Measurements from ENCODE around the gene ARHGAP6. TPM values are rescaled to one million over a fixed set of nuclear protein-coding genes. Genes with fewer than 3 reads are reported as not detected.
A peak's percentile ranks its signal among the peaks of the same experiment; 100 is the strongest.

ARHGAP6 gene
- total and polyA plus RNA-seq, 2 experiments from 2014 or later: 0.26 to 0.59 TPM

GRCh38 chrX:11111947-11112346 lies 553.8 kb downstream of the ARHGAP6 start (continued):
- TF ChIP-seq ZNF462 (CRISPR knock-in tag; IDR thresholded peaks at IDR 0.05) (no peak), STAT1 (IDR thresholded peaks at IDR 0.05; ENCODE audit: unreplicated experiment) (no peak)

- peak; percentile 96 for ATAC-seq
- Histone ChIP-seq H2AFZ (peak within 1 kb of the TSS; percentile 34; the same call in 1 of the 2 replicates), H3K79me2 (replicated peaks; ENCODE audit: insufficient read depth) (peaks cover 20% of the 10 kb centered on the region), H3K4me2 (peak within 1 kb of the TSS; percentile 81), H3F3A (replicated peaks; ENCODE audit: low read depth) (no peaks in the 10 kb centered on the region), H3K27ac (ENCODE audit: low read depth) (0 out of 2 replicates have a peak within 1 kb of the TSS, but pooled peaks have one; percentile 26), H3K9me2 (ENCODE audit: insufficient read depth) (no peaks in the 10 kb centered on the region), H3K4me1 (ENCODE audit: insufficient read depth) (no peaks in the 10 kb centered on the region), H3K36me3 (ENCODE audit: insufficient read depth) (0 out of 2 replicates have a peak, but pooled peaks cover 3% of the 10 kb centered on the region), H4K20me1 (replicated peaks; ENCODE audit: insufficient read depth) (no peaks in the 10 kb centered on the region), H3K4me3 (peak within 1 kb of the TSS; percentile 60), H3K27me3 (ENCODE audit: insufficient read depth) (no peaks in the 10 kb centered on the region)
- Mint-ChIP-seq H3K27me3 (ENCODE audit: insufficient read depth, low read depth, poor library complexity) (no peaks in the 10 kb centered on the region), H3K4me1 (no peaks in the 10 kb centered on the region), H3K4me3 (no peak within 1 kb of the TSS; the same call in 2 of the 3 replicates), H3K36me3 (ENCODE audit: low read depth) (peaks cover 18% of the 10 kb centered on the region), H3K27ac (peak within 1 kb of the TSS; percentile 97), H3K9me3 (no peaks in the 10 kb centered on the region)
- peak; percentile 81 for DNase-seq (ENCODE audit: low spot score)
- TF ChIP-seq EZH2phosphoT487 (IDR thresholded peaks at IDR 0.05; ENCODE audit: unreplicated experiment): no peak
- peak; percentile 83 for TF ChIP-seq CREB1 (CRISPR knock-in tag; IDR thresholded peaks at IDR 0.05; ENCODE audit: low read depth)
- TF ChIP-seq POLR2AphosphoS5 (IDR thresholded peaks at IDR 0.05; ENCODE audit: low read depth): peak; percentile 72
Measured at GRCh38 chrX:11111037-11111851, 554.5 kb downstream of the ARHGAP6 start, which contains the start of gene HCCS. Gene HCCS, plus strand, starts transcription at chrX:11111332. Its CDS starts 729 bp downstream, at chrX:11112061.
